B cell (primary cell): ENCODE data around the gene PLD4. TPM values are rescaled to one million over a fixed set of nuclear protein-coding genes. Genes with fewer than 3 reads are reported as not detected.

Experiments used
- ATAC-seq: fragments of 200-7000 bp; cut with Tn5 transposase; one replicate; pipeline ENCODE4 v1.10.0; 2021; ENCODE audit warnings: low read depth, mild to moderate bottlenecking, moderate number of reproducible peaks, moderate library complexity
- CTCF ChIA-PET: fragments of 350-600 bp; sonication (Branson Sonifier 250); formaldehyde crosslinking; loops from one replicate; lab custom pipeline; 2021; ENCODE audit warnings: antibody characterized with exemption, inconsistent platforms; lab: Charles Lee
- POLR2A ChIA-PET: fragments of 350-600 bp; sonication (Branson Sonifier 250); formaldehyde crosslinking; loops from one replicate; lab custom pipeline; 2021; ENCODE audit warnings: antibody characterized with exemption; lab: Charles Lee
- DNase-seq: peaks from one replicate; pipeline ENCODE4 v3.0.0; 2013
- H2AFZ ChIP-seq: 2 replicates; pipeline ENCODE4 v1.6.1; 2012; ENCODE audit warnings: mild to moderate bottlenecking, low read depth, low read length; ENCODE audit not compliant: insufficient read depth, poor library complexity, severe bottlenecking
- H3K27ac ChIP-seq, 2 donors: 1 replicate in 1 of 2; 2 replicates in 1 of 2; pipeline ENCODE4 v1.5.1; 2012 to 2013; ENCODE audit warnings: low read length in 2 of 2, mild to moderate bottlenecking in 2 of 2, moderate library complexity in 1 of 2
- H3K27me3 ChIP-seq, 4 experiments: fragments of 200-600 bp in 1 of 4; sonication (generic) in 1 of 4; replicated peaks in 1 of 4; 1 replicate in 2 of 4; 2 replicates in 2 of 4; pipeline versions ENCODE4 v1.6.1 to v1.7.0; 2013 to 2016; ENCODE audit warnings: low read length in 3 of 4, mild to moderate bottlenecking in 2 of 4, mixed read lengths in 1 of 4, moderate library complexity in 1 of 4; ENCODE audit not compliant: insufficient read depth in 4 of 4, control insufficient read depth in 3 of 4; ENCODE audit errors: control extremely low read depth in 1 of 4
- H3K36me3 ChIP-seq, 2 experiments: replicated peaks in 1 of 2; 1 replicate in 1 of 2; 2 replicates in 1 of 2; pipeline versions ENCODE4 v1.6.1 to v1.7.1; 2013; ENCODE audit warnings: low read length in 1 of 2; ENCODE audit not compliant: insufficient read depth in 2 of 2, control insufficient read depth in 1 of 2; ENCODE audit errors: control extremely low read depth in 1 of 2, extremely low read depth in 1 of 2
- H3K4me1 ChIP-seq, 2 donors: fragments of 200-600 bp in 1 of 2; sonication (generic) in 1 of 2; 1 replicate in 1 of 2; 2 replicates in 1 of 2; pipeline versions ENCODE4 v1.5.1 to v1.6.1; 2013 to 2017; ENCODE audit warnings: low read length in 2 of 2; ENCODE audit not compliant: control insufficient read depth in 2 of 2, insufficient read depth in 2 of 2
- H3K4me2 ChIP-seq: replicated peaks from 2 replicates; pipeline ENCODE3; 2012; ENCODE audit warnings: mild to moderate bottlenecking, low read depth, low read length; ENCODE audit not compliant: poor library complexity, severe bottlenecking
- H3K4me3 ChIP-seq, 5 experiments: fragments of 200-600 bp in 1 of 5; sonication (generic) in 1 of 5; 1 replicate in 3 of 5; 2 replicates in 2 of 5; pipeline versions ENCODE4 v1.5.1 to v1.7.0; 2011 to 2016; ENCODE audit warnings: low read length in 4 of 5, mild to moderate bottlenecking in 4 of 5, low read depth in 2 of 5, control low read depth in 1 of 5, moderate library complexity in 1 of 5; ENCODE audit not compliant: insufficient read depth in 1 of 5; ENCODE audit errors: control extremely low read depth in 1 of 5, extremely low read depth in 1 of 5
- H3K79me2 ChIP-seq: fragments of 200-600 bp; sonication (generic); one replicate; pipeline ENCODE4 v1.6.0; 2016; ENCODE audit warnings: low read length; ENCODE audit not compliant: control insufficient read depth, insufficient read depth
- H3K9ac ChIP-seq: fragments of 200-600 bp; sonication (generic); 2 replicates; pipeline ENCODE4 v1.6.1; 2017; ENCODE audit warnings: mild to moderate bottlenecking, low read length, moderate library complexity
- H3K9me3 ChIP-seq, 3 donors: one replicate each; pipeline versions ENCODE4 v1.6.1 to v1.7.1; 2013; ENCODE audit warnings: low read length in 2 of 3; ENCODE audit not compliant: control insufficient read depth in 2 of 3, insufficient read depth in 1 of 3; ENCODE audit errors: control extremely low read depth in 1 of 3
- H4K20me1 ChIP-seq: 2 replicates; pipeline ENCODE4 v1.6.0; 2012; ENCODE audit warnings: mild to moderate bottlenecking, low read length; ENCODE audit not compliant: insufficient read depth, control insufficient read depth, poor library complexity, severe bottlenecking
- H3K27ac Mint-ChIP-seq: one replicate; pipeline ENCODE4 v1.8.0; 2021; ENCODE audit warnings: mixed read lengths
- H3K27me3 Mint-ChIP-seq: one replicate; pipeline ENCODE4 v1.8.0; 2021; ENCODE audit warnings: mixed read lengths
- H3K4me1 Mint-ChIP-seq: one replicate; pipeline ENCODE4 v1.8.0; 2021; ENCODE audit warnings: mixed read lengths
- H3K4me3 Mint-ChIP-seq: one replicate; pipeline ENCODE4 v1.8.0; 2021; ENCODE audit warnings: mixed read lengths
- H3K9me3 Mint-ChIP-seq: one replicate; pipeline ENCODE4 v1.8.0; 2022; ENCODE audit warnings: mixed read lengths; ENCODE audit not compliant: insufficient read depth
- CTCF ChIP-seq: fragments of 200-600 bp; IDR thresholded peaks from one replicate; pipeline ENCODE4 v1.8.0; 2022; ENCODE audit warnings: antibody characterized with exemption, mild to moderate bottlenecking
- EZH2 ChIP-seq: IDR thresholded peaks from 2 replicates; pipeline ENCODE4 v1.6.1; 2012; ENCODE audit warnings: borderline replicate concordance, low read depth, mild to moderate bottlenecking, moderate library complexity, low read length; ENCODE audit not compliant: insufficient read depth, poor library complexity, severe bottlenecking
- WGBS: methylation state at CpG from one replicate; pipeline ENCODE4 v1.1.5; 2013; ENCODE audit warnings: missing lambda C conversion rate; ENCODE audit not compliant: insufficient coverage; 5-methylcytosine and 5-hydroxymethylcytosine counted together
- intact Hi-C: fragments of 100-400 bp; cut with micrococcal nuclease; formaldehyde crosslinking; loops from one replicate; pipeline ENCODE4 v1.10.0; 2022
- polyA plus RNA-seq: library from polyadenylated mRNA; depleted of rRNA; stranded (reverse); fragments of >200 nt; gene quantifications from 2 replicates; pipeline ENCODE4 v1.2.3, GENCODE V29; 2012
- total RNA-seq, 2 donors: library from RNA; stranded (reverse); fragments of 120-200 nt in 1 of 2; gene quantifications; 1 replicate in 1 of 2; 2 replicates in 1 of 2; pipeline versions ENCODE4 v1.2.3 to v1.2.4, GENCODE V29; 2013 to 2022

PLD4 gene
- total and polyA plus RNA-seq, 2 donors (not counting 1 experiment from before 2014, with no cell fraction given), result 49.9 to 79.7 TPM

GRCh38 chr14:104980611-104981531, 56.2 kb downstream of the PLD4 start:
- WGBS, result 94% methylated on average over 19 of the region's 22 CpGs
- peaks cover 0 to 11% (median 0%) of the 10 kb centered on the region in 3 donors for H3K9me3 ChIP-seq
- H3K79me2 ChIP-seq, result no peaks in the 10 kb centered on the region
- peaks cover 0 to 28% (median 15%) of the 10 kb centered on the region in 4 experiments for H3K27me3 ChIP-seq
- H2AFZ ChIP-seq, result no peak overlapping the region
- peaks cover 17 to 27% of the 10 kb centered on the region in 2 donors for H3K4me1 ChIP-seq
- TF ChIP-seq EZH2 (no peak), CTCF (no peak)
- Mint-ChIP-seq H3K4me3 (peak overlapping the region; percentile 19), H3K4me1 (peaks cover 12% of the 10 kb centered on the region), H3K9me3 (no peaks in the 10 kb centered on the region), H3K27ac (no peak overlapping the region), H3K27me3 (peaks cover 25% of the 10 kb centered on the region)
- H3K27ac ChIP-seq, result no peak overlapping the region
- no peak overlapping the region for H3K9ac ChIP-seq
- DNase-seq (no peak), ATAC-seq (no peak)
- no peak overlapping the region for H3K4me2 ChIP-seq
- intact Hi-C loops, result no loop called here
- no peak overlapping the region for H3K4me3 ChIP-seq
- CTCF ChIA-PET, result interaction anchor here (0.9 kb wide), 1 partner anchor 8 kb away, joined by 3 read pairs; no protein-coding TSS in a partner anchor
- POLR2A ChIA-PET, result interaction anchor here (0.8 kb wide), 1 partner anchor 51 kb away, joined by 3 read pairs; no protein-coding TSS in a partner anchor
- no peaks in the 10 kb centered on the region for H3K36me3 ChIP-seq
- H4K20me1 ChIP-seq, result peaks cover 9% of the 10 kb centered on the region
